NB4 (cell line): ENCODE results near the gene FBXL17.

Experiments used
- CTCF ChIP-seq: IDR thresholded peaks from one replicate; pipeline ENCODE4 v1.5.1; 2012; ENCODE audit warnings: low read depth, low read length
- MYC ChIP-seq: IDR thresholded peaks from 2 replicates; pipeline ENCODE4 v1.6.1; 2011; ENCODE audit warnings: low read depth, low read length
- POLR2A ChIP-seq: IDR thresholded peaks from 2 replicates; pipeline ENCODE4 v1.6.1; 2011; ENCODE audit warnings: mild to moderate bottlenecking; ENCODE audit not compliant: insufficient read length; ENCODE audit errors: extremely low read depth

GRCh38 chr5:107878661-107879060 lies 503.2 kb downstream of the FBXL17 start:
- no peak for TF ChIP-seq MYC
- no peak for TF ChIP-seq CTCF
- no peak for TF ChIP-seq POLR2A
